ENCODE measurements around the gene LIPM.
A peak's percentile ranks its signal among the peaks of the same experiment; 100 is the strongest.

DNA sequence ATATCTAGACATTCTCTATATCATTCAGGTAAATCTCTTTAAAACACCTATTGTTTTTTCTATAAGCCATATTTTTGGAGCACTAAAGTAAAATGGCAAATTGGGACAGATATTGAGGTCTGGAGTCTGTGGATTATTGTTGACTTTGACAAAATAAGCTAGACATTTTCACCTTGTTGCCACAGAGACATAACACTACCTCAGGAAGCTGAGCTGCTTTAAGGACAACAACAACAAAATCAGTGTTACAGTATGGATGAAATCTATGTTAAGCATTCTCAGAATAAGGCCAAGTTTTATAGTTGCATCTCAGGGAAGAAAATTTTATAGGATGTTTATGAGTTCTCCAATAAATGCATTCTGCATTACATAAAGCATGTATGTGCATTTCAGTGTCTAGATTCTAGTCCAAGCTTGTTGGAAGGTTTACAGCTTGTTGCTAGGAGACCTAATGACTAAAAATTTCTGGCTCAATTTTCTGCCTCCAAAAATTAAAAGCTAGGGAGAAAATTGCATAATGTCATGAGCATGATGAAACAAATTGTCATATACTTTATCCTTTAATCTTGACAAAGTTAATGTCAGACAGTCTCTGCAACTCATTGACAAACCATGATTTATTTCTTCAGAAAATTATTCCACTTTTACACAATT is 18.3 kb downstream of the LIPM start:
- TF ChIP-seq EZH2 (IDR thresholded peaks at IDR 0.05; ENCODE audit: insufficient read depth, poor library complexity, severe bottlenecking) (no peak), EZH2phosphoT487 (IDR thresholded peaks at IDR 0.05; ENCODE audit: insufficient read depth, low read depth) (0 out of 2 replicates have a peak, but pooled peaks have one; percentile 44)

Data from GM23248 (cell line).